Activated naive CD4-positive, alpha-beta T cell treated with anti-CD3 and anti-CD28 coated beads, Interleukin-2, amount 50 U/mL, for 16 hours (primary cell): ENCODE data around the gene PKN1.
"Not testable (repeated sequence)": the region's sequence is repeated elsewhere in the genome, so short reads cannot be mapped to it uniquely, and the experiment has no call there.

Experiments used
- DNase-seq: peaks from one replicate; pipeline ENCODE4 v3.0.0-alpha.2; 2020

The PKN1 gene

GRCh38 chr19:14492756-14493337 lies 59.7 kb downstream of the PKN1 start:
- no peak for DNase-seq

DNA sequence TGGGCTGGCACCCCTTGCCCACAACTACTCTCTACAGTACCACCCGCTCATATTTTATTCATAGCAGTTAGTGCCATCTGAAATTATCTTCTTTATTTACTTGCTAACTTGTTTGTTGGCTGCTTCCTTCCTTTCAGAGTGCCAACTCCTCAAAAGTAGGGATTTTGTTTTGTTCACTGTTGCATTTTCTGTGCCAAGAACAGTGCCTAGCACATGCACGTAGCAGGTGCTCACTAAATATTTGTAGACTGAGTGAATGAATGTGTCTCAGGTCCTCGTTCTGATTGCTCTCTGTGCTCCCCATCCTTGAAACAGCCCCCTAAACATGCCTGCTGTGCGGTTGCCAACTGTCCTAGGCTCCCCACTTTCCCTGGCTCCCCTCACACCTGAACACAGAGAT lies 61.3 kb downstream of the PKN1 start:
- no peak for DNase-seq

- DNase-seq = no peak
Observed at GRCh38 chr19:14494910-14495671, 62.0 kb downstream of the PKN1 start.

DNA sequence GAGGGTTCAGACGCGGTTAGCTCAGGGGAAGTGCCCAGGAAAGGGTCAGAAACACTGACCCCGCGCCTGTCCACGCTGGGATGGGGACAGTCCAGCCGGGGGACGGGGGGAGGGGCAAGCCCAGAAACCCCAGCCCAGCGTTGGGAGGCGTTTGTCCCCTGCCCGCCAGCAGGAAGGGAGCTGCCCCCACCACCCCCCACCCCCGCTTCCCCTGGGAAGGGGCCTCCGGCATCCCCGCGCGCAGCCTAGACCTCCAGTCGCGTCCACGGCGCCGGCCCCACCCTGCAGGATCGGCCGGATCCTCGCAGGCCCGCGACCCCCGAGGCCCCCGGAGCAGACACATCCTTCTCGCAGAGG lies 62.5 kb downstream of the PKN1 start:
- DNase-seq = no peak

DNA sequence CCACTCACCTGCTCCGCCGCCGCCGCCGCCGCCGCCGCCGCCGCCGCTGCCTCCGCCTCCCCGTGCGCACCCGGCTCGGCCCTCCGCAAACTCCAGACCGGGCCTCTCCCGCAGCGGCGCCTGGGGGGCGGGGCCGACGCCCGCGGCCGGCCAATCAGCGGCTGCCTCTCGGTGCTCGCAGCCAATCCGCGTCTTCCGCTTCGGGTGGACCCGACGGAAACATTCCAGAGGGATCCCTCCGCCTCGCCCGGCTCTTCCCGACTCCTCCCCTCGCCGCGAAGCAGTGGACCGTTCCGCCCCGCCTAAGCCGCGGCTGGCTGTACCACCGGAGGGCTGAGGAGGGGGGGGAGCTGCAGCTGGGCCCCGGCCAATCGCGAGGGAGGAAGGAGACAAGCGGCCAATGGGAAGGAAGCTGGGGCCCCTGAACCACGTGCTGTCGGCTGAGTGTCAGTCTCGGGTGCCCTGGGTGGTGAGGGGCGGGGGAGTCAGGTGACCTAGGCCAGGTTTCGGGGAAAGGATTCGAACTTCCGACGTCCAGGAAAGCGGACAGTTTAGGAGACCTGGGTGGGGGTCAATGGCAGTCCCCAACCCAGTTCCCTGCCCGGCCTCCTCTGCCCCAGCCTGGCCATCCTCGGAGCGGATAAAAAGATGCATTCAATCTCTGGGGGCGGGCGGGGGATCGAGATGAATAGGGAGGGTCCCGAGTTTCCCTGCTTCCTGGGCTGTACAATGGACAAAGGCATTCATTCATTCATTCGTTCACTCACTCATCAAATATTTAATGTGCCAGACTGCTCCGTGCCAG lies 63.1 kb downstream of the PKN1 start, which contains the start of gene GIPC1:
TSS of gene GIPC1 (minus strand) at position 99 of the 805 bp plus-strand sequence. CDS start 13,151 bp downstream, outside the sequence.
- DNase-seq = peak; percentile 85

DNA sequence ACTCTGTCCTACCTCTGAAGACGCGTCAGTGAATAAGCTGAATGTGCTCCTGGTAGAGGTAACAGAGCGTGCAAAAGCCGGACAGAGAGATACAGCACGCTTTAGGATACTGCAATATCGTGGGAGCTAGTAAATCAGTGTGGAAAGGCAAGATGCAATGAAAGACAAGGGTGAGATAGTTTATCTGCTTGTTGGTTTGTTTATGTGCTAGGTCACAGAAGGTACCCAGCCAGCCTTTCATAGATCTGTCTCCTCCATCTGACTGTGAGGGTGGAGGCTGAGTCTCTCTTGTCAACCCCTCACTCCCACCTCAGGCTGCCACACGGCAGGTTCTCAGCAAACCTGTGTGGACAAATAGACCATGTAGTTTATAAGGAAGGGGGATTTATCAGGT lies 63.7 kb downstream of the PKN1 start:
- no peak for DNase-seq

GRCh38 chr19:14497228-14497921 lies 64.3 kb downstream of the PKN1 start:
- DNase-seq = no peak

DNA sequence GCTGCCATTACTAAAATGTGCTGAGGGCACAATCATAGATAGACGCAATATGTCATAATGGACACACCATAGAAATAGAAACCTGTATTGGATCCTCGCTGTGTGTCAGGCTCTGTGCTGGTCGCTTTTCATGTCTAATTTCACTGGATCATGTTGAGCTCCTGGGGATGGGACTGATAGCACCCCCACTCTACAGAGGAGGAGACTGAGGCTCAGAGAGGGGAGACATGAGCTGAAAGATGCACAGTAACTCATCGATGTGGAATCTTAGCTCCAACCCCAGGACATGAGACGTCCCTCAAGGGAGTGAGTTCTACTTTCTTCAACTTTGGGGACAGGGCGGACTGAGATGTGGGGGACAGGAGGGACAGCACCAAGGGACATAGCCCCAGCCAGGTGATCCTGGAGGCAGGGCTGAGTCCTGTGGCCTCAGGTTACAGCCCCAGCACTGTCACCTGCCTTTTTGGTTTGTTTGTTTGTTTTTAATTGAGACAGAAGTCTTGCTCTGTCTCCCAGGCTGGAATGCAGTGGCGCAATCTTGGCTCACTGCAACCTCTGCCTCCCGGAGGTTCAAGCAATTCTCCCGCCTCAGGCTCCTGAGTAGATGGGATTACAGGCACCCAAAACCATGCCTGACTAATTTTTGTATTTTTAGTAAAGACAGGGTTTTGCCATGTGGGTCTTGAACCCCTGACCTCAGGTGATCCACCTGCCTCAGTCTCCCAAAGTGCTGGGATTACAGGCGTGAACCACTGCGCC lies 69.4 kb downstream of the PKN1 start:
- no peak for DNase-seq

DNA sequence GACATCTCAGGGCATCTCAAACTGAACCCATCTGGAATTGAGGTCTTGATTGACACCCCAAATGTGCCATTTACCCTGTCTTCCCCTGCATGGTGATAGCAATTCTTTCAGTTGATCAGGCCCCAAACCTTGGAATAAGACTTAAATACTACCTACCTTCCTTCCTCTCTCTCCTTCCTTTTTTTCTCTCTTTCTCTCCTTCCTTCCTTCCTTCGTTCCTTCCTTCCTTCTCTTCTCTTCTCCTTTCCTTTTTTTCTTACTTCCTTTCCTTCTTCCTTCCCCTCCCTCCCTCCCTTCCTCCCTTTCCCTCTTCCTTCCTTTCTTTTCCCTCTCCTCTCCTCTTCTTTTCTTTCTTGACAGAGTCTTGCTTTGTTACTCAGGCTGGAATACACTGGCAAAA lies 70.2 kb downstream of the PKN1 start:
- no peak for DNase-seq

- DNase-seq = not testable (repeated sequence)
Observed at GRCh38 chr19:14504575-14504974, 71.5 kb downstream of the PKN1 start.

DNA sequence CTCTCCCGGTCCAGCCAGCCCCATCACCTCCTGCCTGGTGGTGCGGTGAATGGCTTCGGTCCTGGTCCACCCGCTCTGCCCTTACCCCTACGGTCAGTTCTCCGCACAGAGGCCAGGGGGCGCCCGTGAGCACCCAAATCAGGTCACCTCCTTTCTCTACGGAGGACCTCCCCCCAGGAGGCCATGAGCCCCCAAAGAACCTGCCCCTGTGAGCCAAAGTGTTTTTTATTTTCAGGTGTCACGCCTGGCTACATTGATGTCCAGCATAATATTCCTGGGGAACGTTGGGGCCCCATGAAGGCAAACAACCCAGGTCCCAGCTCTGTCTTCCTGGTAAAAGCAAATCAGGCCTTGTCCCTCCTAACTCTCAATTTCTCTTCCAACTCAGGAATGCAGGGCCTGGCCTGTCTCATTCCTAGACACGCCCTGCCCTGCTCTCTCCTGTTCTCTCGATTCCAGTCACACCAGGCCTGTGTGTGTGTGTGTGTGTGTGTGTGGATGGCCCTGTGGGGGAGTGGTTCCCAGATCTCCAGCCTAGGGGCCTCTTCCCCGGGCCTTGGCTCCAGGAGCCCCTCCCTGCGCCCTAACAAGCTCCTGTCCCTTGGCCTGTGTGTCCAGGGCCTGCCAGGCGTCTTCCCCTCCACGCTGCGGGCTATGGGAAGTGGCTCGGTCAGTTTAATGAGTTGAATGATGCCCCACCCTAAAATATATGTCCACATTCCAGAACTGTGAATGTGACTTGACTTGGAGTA lies 72.6 kb downstream of the PKN1 start:
- DNase-seq = peak; percentile 73

DNA sequence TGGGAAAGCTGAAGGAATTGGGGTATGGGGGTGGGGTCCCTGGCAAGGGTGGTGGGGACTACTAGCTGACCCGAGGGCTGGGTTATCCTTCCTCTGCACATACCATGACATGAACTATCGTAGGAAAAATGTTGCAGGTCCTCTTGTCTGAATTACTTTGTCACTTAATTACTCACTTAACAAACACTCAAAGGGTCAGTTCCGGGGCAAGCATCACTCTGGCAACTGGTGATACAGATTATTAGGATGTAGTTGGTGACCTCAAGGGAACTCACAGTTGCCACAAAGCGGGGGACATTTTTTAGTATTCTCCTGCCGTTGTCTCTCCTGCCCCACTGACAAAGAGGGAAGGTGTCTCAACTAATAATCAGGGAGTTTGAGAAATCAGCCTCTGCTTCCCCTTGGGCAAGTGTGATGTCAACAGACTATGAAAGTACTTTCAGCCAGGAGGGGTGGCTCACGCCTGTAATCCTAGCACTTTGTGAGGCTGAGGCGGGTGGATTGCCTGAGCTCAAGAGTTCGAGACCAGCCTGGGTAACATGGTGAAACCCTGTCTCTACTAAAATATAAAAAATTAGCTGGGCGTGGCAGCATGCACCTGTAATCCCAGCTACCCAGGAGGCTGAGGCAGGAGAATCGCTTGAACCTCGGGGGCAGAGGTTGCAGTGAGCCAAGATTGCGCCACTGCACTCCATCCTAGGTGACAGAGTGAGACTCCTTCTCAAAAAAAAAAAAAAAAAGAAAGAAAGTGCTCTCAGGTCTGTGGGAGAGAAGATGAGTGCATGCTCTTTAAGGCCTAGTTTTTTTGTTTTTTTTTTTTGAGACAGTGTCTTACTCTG lies 74.8 kb downstream of the PKN1 start:
- DNase-seq = no peak

DNA sequence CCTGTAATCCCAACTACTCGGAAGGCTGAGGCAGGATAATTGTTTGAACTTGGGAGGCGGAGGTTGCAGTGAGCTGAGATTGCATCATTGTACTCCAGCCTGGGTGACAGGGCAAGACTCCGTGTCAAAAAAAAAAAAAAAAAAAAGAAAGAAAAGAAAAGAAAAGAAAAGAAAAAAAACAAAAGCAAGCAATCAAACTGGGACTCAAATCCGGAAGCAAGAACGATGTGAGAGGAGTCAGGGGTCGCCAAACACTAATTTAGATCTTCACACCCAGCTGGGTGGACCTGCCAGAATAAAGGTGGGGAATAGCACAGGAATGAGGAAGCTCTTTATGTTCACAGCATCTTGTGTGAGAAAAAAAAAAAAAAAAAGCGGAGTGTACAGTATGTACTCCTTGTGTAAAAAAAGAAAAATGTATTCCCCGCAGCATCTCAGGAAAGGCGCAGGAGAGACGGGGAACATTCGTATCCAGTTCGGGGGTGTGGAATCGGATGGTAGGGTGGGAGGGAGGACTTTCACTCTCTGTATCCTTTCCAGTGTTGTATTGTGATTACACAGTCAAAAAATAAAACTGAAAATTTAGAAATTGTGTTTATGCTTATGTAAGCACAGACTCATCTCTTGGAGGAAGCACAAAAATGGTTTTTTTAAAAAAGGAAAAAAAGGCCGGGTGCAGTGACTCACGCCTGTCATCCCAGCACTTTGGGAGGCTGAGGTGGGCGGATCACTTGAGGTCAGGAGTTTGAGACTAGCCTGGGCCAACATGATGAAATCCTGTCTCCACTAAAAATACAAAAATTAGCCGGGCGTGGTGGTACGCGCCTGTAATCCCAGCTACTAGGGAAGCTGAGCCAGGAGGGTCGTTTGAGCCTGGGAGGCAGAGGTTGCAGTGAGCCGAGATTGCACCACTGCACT lies 77.5 kb downstream of the PKN1 start:
- DNase-seq = no peak

- DNase-seq = no peak
Observed at GRCh38 chr19:14511229-14511593, 78.1 kb downstream of the PKN1 start.

DNA sequence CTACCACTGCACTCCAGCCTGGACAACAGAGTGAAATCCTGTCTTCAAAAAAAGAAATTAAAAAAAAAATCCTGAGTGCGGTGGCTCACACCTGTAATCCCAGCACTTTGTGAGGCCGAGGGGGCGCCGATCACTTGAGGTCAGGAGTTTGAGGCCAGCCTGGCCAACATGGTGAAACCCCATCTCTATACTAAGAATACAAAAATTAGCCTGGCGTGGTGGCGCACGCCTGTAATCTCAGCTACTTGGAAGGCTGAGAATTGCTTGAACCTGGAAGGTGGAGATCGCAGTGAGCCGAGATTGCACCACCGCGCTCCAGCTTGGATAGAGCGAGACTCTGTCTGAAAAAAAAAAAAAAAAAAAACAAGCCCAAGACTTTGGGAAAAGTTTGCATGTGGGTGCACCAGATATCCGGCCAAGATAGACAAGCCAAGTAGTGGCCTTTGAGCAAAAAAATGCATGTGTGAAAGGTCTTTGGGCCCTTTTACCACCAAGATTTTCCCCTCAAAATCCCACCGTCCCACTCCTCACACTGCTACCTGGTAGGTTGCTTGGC lies 79.4 kb downstream of the PKN1 start:
- DNase-seq = no peak

- DNase-seq = no peak
Observed at GRCh38 chr19:14514215-14514863, 81.2 kb downstream of the PKN1 start.

- DNase-seq = no peak
Observed at GRCh38 chr19:14515501-14516047, 82.5 kb downstream of the PKN1 start.

DNA sequence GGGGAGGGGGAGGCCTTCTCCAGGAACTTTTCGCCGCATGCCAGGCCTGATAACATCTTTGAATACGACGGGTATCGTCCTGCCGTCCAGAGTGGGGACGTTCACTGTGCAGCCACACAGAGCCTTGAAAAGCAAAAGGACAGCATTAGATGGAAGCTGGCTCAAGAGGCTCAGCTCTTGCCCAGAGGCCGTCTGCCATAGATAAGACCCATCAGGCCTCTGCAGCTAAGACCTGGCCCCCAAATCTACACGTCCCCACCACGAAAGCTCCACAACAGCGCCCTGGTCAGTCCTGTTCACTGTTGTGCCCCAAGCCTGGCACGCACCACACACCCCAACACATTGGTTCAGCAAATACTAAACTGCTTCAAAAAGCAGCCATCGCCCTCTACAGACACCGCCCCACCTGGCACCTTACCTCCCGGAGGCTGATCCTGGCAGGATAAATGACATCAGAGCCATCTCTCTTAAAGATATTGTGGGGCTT lies 83.0 kb downstream of the PKN1 start:
- DNase-seq = no peak
